DND-41 (cell line): Measurements from ENCODE around the gene HDAC7.

Source experiments
- EZH2 ChIP-seq: IDR thresholded peaks from 3 replicates; pipeline ENCODE4 v1.6.1; 2012; ENCODE audit warnings: borderline replicate concordance, low read depth, mild to moderate bottlenecking, moderate library complexity, low read length, inconsistent platforms; ENCODE audit not compliant: severe bottlenecking
- TF ChIP-seq, protein P1 (sequence below): IDR thresholded peaks from 2 replicates; pipeline ENCODE4 v1.5.1; 2012; ENCODE audit warnings: borderline replicate concordance, low read length, moderate library complexity, mild to moderate bottlenecking; ENCODE audit not compliant: poor library complexity, severe bottlenecking; ENCODE audit errors: extremely low read depth

GRCh38 chr12:47867495-47867941, 47.8 kb upstream of the HDAC7 start:
- TF ChIP-seq, protein P1, sequence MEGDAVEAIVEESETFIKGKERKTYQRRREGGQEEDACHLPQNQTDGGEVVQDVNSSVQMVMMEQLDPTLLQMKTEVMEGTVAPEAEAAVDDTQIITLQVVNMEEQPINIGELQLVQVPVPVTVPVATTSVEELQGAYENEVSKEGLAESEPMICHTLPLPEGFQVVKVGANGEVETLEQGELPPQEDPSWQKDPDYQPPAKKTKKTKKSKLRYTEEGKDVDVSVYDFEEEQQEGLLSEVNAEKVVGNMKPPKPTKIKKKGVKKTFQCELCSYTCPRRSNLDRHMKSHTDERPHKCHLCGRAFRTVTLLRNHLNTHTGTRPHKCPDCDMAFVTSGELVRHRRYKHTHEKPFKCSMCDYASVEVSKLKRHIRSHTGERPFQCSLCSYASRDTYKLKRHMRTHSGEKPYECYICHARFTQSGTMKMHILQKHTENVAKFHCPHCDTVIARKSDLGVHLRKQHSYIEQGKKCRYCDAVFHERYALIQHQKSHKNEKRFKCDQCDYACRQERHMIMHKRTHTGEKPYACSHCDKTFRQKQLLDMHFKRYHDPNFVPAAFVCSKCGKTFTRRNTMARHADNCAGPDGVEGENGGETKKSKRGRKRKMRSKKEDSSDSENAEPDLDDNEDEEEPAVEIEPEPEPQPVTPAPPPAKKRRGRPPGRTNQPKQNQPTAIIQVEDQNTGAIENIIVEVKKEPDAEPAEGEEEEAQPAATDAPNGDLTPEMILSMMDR = no peak
- no peak for TF ChIP-seq EZH2
